AG09319 (cell line): ENCODE data around the gene PLAAT3.
"Not testable (repeated sequence)": the region's sequence is repeated elsewhere in the genome, so short reads cannot be mapped to it uniquely, and the experiment has no call there.

Experiments used
- DNase-seq: peaks from one replicate; pipeline ENCODE4 v3.0.0-alpha.2; 2010; ENCODE audit warnings: low read depth; ENCODE audit errors: extremely low read depth
- CTCF ChIP-seq: IDR thresholded peaks from 2 replicates; pipeline ENCODE4 v1.5.1; 2011; ENCODE audit warnings: low read depth, mild to moderate bottlenecking, inconsistent platforms, low read length, moderate library complexity

Gene PLAAT3

GRCh38 chr11:63543711-63544110, 70.5 kb downstream of the PLAAT3 start:
- TF ChIP-seq CTCF = no peak

GRCh38 chr11:63542506-63542905, 71.7 kb downstream of the PLAAT3 start:
- not testable (repeated sequence) for DNase-seq

More at GRCh38 chr11:63543711-63544110, 70.5 kb downstream of the PLAAT3 start:
- DNase-seq = no peak

GRCh38 chr11:63537293-63538101, 76.7 kb downstream of the PLAAT3 start:
- peak; percentile 49 for DNase-seq
- no peak for TF ChIP-seq CTCF

GRCh38 chr11:63536669-63537292, 77.5 kb downstream of the PLAAT3 start, which contains the start of gene PLAAT4:
PLAAT4 (plus strand) TSS chr11:63536808; CDS start chr11:63536869, 61 bp downstream.
- peak; percentile 16 for TF ChIP-seq CTCF
- DNase-seq = peak; percentile 30

- DNase-seq = no peak
- TF ChIP-seq CTCF = no peak
Observed at GRCh38 chr11:63535734-63536133, 78.5 kb downstream of the PLAAT3 start.

GRCh38 chr11:63534895-63535461, 79.3 kb downstream of the PLAAT3 start:
- DNase-seq = no peak

GRCh38 chr11:63534076-63534475, 80.2 kb downstream of the PLAAT3 start:
- DNase-seq = no peak

More at GRCh38 chr11:63534895-63535461, 79.3 kb downstream of the PLAAT3 start:
- TF ChIP-seq CTCF = no peak

More at GRCh38 chr11:63534076-63534475, 80.2 kb downstream of the PLAAT3 start:
- no peak for TF ChIP-seq CTCF
